Amygdala (tissue), 56 donors: ENCODE data around the gene GNRHR.
"Not testable (repeated sequence)": the region's sequence is repeated elsewhere in the genome, so short reads cannot be mapped to it uniquely, and the experiment has no call there.

Experiments used
- DNase-seq, 56 donors: peaks; one replicate each; lab custom pipeline; 2025; lab: John Stamatoyannopoulos, UW

The GNRHR gene

DNA sequence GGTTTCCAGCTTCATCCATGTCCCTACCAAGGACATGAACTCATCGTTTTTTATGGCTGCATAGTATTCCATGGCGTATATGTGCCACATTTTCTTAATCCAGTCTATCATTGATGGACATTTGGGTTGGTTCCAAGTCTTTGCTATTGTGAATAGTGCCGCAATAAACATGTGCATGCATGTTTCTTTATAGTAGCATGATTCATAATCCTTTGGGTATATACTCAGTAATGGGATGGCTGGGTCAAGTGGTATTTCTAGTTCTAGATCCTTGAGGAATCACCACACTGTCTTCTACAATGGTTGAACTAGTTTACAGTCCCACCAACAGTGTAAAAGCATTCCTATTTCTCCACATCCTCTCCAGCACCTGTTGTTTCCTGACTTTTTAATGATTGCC, 23.7 kb downstream of the GNRHR start:
- not testable (repeated sequence) for DNase-seq

DNA sequence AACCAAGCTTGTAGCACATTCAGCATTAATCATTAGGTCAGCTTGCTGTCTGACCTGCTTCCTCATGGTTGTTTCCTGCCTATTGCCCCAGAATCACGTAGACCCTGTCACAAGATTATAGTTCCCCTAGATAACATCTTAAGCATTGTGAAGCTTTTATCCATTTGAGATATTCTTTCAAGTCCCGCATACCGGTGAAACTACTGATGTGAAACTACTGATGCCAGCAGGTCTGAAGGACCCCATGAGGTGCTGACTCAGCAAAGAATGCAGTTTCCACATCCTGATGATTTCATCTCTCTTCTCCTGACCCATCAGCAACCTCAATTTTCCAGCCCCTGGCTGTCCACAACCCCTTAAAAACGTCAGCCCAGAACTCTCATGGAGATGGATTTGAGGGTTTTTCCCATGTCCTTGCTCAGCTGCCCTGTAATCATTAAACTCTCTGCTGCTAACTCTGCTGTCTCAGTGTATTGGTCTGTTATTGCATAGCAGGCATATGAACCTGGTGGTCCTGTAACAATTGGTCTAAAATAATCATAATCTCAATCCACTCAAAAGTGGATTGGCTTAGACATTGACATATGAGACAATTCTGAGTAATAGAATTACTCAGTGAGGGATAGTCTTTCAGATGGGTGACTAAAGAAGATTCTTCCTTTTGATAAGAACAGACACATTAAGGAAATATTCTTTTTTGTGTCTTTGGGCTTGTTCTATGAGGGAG, 26.9 kb downstream of the GNRHR start:
- DNase-seq: no peak

DNA sequence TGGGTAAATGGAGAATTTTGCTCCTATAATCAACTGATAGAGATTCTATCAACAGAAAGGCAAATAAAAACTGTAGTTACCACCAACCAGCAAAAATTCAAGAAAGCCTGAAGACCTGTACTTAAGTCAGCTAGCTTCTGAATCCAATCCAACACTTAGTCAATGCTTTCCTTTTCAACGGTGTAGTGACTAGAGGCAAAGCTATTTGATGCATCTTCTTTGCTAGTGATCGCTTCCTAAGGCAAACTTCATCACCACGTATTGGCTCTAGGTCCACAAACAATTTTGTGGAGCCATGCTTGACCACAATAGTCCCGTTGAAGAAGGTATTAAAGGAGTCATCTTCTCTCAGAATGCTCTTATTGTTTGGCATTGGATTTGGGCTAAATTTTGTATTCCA, 28.2 kb downstream of the GNRHR start:
- no peak for DNase-seq

DNA sequence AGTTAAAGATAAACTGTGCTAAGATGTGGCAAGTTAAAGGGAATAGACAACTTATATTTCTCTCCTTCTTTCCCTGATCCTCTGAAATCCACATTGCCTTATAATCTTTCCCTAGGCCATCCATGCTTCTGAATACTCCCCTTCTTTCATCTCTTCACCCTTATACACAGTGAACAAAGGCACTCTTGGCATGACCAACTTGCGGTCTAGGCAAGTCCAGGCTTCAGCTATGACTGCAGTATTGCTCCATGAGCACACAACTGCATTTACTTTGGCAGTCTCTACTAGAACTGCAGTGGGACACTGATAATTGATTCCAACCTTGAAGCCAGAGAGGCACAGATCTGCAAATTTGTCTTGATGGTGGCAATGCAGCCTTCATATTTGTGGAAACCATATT, 29.1 kb downstream of the GNRHR start:
- DNase-seq: no peak

DNA sequence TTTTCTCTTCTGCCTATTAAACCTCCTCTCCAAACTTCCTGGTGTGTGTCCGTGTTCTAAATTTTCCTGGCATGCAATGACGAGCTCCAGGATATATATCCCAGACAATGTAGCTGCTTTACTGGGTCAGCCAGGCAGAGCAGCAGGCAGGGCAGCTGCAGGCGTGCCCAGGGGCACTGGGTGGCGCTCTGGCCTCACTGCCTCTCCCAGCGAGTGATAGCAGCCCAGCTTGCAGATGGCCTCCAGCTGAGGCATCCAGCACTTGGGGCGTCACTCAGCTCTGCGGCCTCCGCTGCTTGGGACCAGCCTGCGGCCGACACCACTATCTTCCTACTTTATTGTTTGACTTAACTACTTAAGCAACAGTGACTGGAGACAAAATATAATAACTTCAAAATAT, 30.2 kb downstream of the GNRHR start:
- DNase-seq: no peak

DNA sequence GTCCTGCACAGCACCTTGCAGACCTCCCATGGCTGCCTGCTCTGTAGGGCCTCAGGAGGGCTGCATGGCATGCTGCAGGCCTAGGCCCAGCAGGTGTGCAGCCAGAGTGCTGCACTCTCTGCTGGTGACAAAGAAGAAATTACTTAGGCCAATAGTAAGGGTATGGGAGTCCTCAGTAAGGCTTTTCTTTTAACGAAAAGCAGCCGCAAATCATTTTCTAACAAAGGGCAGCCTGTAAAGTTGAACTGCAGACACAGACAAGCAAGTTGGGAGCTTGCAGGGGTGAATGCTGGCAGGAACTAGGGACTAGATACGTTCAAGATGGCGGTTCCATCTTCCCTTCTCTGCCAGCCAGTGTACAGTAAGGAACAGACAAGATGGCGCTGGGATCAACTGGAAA, 30.8 kb downstream of the GNRHR start:
- no peak for DNase-seq

GRCh38 chr4:67721770-67722597, 32.2 kb downstream of the GNRHR start:
- DNase-seq: no peak

GRCh38 chr4:67721315-67721769, 32.8 kb downstream of the GNRHR start:
- DNase-seq: no peak

DNA sequence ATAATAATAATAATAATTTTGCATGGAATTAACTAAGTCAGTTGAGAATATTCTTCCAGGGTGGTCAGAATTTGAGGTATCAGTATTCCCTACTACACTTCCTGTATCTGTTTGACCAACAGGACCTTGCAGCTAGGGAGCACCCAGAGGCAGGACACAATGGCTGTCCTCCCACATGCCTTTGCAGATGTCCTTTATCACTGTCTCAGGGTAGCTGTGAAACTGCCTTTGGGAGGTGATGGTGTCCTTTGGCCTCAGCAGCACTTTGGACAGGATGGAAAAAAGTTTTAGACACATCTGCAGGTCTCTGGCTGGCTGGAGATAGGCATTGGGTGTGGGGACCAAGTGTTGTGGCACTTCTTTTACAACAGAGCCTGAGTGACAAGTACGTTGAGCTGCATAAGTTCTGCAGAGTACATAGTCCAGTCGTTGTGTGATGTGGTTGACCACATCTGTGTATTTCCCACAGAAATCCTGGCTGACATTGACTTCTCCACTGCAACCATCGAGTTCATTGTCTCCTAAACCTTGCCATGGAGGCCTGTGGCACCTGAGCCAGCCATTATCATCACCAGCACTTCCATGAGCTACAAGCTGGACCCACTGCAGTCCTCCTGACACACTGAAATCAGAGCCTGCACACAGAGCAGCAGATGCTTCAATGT, 34.1 kb downstream of the GNRHR start:
- DNase-seq: no peak

GRCh38 chr4:67718848-67719247, 35.3 kb downstream of the GNRHR start:
- DNase-seq: no peak

DNA sequence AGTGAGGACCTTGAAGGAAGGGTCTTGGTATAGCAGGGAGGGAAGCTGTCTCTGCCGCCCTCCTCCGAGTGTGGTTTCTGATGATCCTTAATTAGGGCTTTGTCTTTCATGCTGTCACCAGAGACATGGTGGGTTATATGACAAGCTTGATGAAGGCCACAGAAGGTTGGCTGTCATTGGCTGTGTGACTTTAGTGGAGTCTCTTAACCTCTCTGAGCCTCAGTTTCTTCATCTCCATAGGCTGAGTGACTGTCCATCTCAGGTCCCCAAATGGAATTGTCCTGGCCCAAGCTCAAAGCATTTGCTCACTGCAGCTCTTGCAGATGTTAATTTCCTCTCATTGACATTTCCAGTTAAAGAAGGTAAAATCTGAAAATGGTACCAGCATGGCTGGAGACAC, 36.6 kb downstream of the GNRHR start:
- DNase-seq: no peak

GRCh38 chr4:67714955-67715354, 39.2 kb downstream of the GNRHR start:
- DNase-seq: no peak

GRCh38 chr4:67714248-67714583, 40.0 kb downstream of the GNRHR start:
- DNase-seq: no peak

DNA sequence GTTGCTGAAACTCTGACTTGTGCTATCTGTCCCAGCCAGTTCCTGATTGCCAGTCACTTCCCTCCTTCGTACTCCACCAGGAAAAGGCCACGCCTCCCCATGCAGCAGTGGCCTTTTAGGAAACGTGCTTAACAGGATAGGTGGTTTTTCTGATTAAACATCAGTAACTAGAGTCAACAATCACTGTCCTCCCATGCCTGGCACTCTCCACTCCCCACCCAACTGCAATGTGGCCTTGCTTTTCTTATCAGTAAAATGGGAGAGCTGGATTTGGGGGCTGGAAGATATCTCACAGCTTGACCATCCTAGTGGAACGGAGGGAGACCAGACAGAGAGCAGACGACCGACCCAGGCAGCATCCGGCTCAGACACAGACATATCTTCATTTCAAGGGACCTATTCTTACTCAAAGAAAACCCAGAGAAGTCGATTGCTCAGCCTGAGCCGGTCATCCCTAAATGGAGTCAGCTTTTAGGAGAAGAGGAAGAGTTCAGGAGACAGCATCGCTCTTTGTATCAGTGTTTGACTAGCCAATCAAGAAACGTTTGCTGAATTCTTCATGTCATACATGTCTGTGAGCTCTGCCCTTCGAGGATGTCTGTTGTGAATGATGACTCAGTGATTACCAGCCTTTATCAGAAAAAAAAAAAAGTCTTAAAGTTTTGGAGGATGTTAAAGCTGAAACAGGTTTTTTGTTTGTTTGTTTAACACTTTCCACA, 40.5 kb downstream of the GNRHR start:
- DNase-seq: no peak

- no peak for DNase-seq
Measured at GRCh38 chr4:67712650-67713528, 41.3 kb downstream of the GNRHR start.

DNA sequence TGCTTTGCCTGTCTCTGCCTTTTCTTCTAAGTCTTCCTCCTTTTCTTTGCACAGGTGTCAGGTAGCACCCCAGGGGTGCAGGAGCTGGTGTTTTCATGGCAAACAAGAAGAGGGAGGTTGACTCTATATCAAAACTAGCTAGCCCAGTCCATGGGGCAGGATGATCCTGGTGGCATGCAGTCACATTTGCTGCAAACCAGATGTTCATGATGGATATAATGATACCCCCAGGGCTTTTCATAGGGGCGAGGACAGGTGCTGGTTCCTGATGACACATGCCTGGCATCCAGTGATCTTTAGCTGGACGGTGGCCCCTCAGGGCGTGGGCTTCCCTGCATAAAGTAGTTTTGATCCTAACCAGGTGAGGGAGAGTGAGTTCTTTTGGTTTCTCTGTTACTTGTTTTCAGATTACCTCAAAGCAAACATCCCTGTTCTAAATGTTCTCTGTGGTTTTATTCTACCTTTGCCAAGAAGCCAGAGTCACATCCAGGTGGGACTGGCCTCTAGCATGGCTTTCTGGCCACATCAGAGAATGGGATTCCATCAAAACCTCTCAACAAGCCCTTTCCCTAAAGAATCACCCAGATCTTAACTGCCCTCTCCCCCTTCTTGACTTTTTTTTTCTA, 42.1 kb downstream of the GNRHR start:
- DNase-seq: no peak

GRCh38 chr4:67706682-67707081, 47.5 kb downstream of the GNRHR start:
- not testable (repeated sequence) for DNase-seq

GRCh38 chr4:67704843-67705242, 49.3 kb downstream of the GNRHR start:
- no peak for DNase-seq

GRCh38 chr4:67702166-67702565, 52.0 kb downstream of the GNRHR start:
- DNase-seq: no peak

DNA sequence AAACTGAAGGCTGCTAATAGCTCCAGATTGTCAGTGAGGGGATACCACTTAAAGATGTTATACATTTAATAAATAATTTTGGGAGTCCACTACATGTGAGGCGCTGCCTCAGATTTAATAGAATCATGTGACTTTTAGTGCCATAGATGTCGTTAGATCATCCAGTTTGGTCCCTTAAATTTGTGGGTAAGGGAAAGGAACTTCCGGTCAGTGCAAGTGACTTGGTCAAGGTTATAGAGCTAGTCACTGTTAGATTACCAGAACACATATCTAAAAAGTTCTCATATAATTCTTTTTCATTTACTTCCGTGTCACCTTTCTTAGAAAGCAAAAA, 52.7 kb downstream of the GNRHR start:
- no peak for DNase-seq
